SH-SY5Y (cell line): Measurements from ENCODE around the gene DCLK1.

Source experiments
- GATA2 ChIP-seq: IDR thresholded peaks from 2 replicates; pipeline ENCODE4 v1.6.1; 2011; ENCODE audit warnings: mild to moderate bottlenecking, low read depth, low read length
- GATA3 ChIP-seq: IDR thresholded peaks from 2 replicates; pipeline ENCODE4 v1.6.1; 2011; ENCODE audit warnings: low read depth, mild to moderate bottlenecking, low read length, moderate library complexity

- TF ChIP-seq GATA2 = peak; percentile 61
- TF ChIP-seq GATA3 = peak; percentile 67
These were observed 58.8 kb downstream of the DCLK1 start for GRCh38 chr13:36072152-36072935.
